Bone marrow (tissue), 2 donors: ENCODE data around the gene MEF2C.

Experiments used
- DNase-seq, 2 donors: peaks; one replicate each; lab custom pipeline; 2025; lab: John Stamatoyannopoulos, UW

The MEF2C gene

GRCh38 chr5:88674356-88675167 is 208.4 kb downstream of the MEF2C start:
- no peak for DNase-seq

GRCh38 chr5:88673253-88674105 is 209.5 kb downstream of the MEF2C start:
- DNase-seq = no peak

DNA sequence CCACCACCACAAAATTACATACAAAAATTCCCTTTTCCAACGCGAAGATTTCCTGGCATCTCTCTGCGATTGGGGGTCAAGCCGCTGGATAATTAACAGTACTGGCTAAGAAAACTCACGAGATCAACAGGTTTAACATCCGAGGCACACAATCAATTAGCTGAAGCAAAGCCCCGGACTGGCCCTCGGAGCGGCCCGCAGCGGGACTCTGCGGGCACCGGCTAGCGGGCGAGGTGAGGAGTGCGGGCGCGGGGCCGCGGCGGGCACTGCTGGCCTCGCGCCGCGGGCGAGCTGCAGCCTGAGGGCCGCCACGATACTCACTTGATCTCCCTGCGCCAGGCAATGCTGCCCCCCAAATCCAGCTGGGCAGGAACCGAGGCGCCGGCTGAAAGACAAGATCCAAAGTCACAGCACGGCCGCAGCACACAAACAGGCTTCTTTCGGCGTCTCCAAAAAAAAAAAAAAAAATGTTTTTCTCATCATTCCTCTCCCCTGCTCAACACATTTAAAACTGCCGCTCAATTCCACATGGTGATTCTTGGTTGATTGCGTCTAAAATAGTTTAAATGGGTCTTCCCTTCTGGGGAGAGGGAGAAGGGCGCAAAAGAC is 210.2 kb downstream of the MEF2C start:
- no peak for DNase-seq

DNA sequence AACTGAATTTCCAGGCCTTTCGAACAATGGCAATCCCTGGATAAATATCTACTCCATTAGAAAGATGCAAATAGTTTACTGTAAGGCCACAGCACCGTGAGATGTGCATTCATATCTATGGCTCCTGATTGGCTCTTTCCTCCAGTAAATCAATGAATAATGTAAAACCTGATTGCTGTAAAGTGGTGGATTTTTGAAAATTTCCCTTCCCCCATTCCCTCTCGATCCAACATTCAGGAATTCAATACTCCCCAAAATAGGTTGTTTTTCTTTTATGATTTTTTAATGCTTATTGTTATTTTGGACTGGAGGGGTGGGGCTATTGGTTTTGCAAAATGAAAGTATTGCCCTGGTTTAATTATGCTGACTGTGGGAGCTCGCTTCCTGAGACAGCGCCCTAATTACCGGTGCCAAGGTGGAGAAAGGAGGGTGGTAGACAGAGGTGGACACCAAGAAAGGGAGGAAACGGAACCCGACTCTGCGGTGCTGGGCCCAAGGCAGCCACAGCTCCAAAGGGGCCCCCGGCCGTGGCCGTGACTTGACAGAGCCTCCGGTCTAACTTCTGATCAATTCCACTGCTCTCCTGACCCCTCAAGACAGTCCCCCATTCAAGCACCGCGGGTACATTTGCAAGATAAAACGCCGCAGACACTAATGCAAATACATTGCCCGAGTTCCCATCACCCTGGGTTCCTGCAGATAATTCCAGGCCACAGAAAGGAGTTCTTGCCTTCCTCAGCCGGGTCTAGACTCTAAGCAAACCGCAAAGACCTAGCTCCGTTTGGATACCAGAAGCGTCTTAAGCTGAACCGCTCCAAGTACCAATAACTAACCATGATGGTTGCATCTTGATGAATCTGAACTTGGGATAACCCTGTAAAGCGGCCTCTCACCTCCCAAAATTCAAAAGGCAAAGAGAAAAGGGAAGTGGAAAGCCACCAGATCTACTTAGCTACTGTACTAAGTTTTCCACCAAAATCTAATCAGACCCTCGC is 211.2 kb downstream of the MEF2C start:
- DNase-seq = no peak

DNA sequence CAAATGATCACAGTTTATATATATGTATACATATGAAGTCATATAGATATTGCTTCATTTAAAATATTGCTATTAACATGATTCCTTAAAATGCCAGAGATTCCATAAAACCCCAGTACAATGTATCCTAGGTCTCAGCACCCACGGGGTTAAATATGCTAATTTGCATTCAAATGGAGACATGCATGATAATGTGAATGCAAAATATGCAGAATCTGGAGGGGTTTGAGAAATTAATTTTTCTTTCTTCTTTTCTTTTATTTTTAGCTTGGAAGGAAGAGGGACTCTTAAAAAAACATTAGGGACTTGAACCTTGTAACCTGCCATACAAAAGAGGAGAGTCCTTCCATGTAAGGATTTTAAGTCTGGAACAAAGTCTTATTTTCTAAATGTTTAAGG is 211.9 kb downstream of the MEF2C start:
- DNase-seq = no peak

DNA sequence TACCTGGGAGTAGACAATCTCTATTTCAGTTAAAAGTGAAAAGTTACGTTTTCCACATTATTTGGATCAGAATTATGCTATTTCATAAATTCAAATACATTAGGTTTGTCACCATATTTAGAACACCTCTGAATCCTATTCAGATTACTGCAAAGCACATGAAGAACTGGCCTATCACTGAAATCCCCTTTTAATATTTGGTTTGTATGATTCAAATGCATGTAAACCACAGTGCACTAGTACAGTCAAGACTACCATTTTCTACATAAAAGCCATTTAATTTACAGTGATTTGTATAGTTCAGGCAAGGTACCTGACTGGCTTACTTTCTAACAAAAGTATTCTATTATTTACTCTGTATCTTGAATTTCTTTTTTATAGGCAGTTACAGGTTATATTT is 212.5 kb downstream of the MEF2C start:
- no peak for DNase-seq

DNA sequence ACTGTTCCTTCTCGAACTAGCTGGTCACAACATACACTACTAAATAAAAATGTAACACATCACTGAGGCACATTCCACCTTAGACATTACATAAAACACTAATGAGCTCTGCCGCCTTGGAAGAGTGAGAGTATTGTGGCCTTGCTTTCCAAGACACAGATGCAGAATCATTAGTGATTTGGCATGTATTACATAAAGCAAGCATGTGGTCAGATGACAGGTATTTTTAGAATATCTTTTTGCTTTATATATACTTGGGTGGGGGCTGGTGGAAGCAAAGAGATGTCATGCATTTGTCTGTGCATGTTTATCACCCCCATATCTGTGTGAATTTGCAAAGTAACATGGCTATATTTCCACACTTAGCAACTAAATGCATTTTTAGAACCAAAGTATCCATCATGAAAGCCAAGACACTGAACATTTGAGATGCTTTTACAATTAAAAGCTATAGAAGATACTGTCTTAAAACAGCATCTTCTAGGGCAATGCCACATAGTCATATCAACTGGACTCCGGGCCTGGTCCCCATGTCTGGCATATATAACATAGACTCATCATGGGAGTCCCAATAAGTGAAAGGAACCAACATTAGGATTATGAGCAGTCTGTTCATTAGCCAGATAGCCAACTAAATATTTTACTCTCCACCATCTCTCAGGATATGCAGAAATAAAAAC is 213.5 kb downstream of the MEF2C start:
- no peak for DNase-seq

- DNase-seq = no peak
These were observed 215.3 kb downstream of the MEF2C start for GRCh38 chr5:88667496-88668201.
